K562 (cell line): Measurements from ENCODE around the gene DENND6B. TPM values are rescaled to one million over a fixed set of nuclear protein-coding genes. Genes with fewer than 3 reads are reported as not detected.

ENCODE experiments used
- ATAC-seq: fragments of 200-7000 bp; cut with Tn5 transposase; 3 replicates; pipeline ENCODE4 v1.9.1; 2020; ENCODE audit warnings: moderate library complexity
- BruUV-seq: library from RNA; stranded (reverse); fragments of 400-500 nt; replicated peaks from 2 replicates; lab custom pipeline; 2021; lab: Mats Ljungman, UMichigan
- CTCF ChIA-PET: fragments of 300-600 bp; formaldehyde crosslinking; extraction: SDS; loops from one replicate; lab custom pipeline; 2021; ENCODE audit warnings: low intra/inter-chr PET ratio; lab: Yijun Ruan, JAX
- POLR2A ChIA-PET: fragments of 300-600, 350-650 bp; sonication (Branson Sonifier 250); formaldehyde crosslinking; extraction: SDS; loops from one replicate; lab custom pipeline; 2021; ENCODE audit warnings: antibody characterized with exemption, inconsistent platforms; lab: Yijun Ruan, JAX
- DNase-seq, 4 experiments: peaks; one replicate each; pipeline versions ENCODE4 v3.0.0 to v3.0.0-alpha.2; 2011 to 2018; ENCODE audit warnings: low spot score in 3 of 4, mixed read lengths in 3 of 4; ENCODE audit errors: extremely low read depth in 1 of 4
- FAIRE-seq: peaks from 2 replicates; lab custom pipeline; 2011; peaks lifted over from hg19 to GRCh38; lab: Jason Lieb, UNC
- H2AFZ ChIP-seq: 2 replicates; pipeline ENCODE4 v1.6.0; 2011; ENCODE audit warnings: low read depth, low read length, control low read depth, inconsistent platforms
- H3K27ac ChIP-seq: fragments of 200-600 bp; 3 replicates; pipeline ENCODE4 v1.8.0; 2011; ENCODE audit warnings: low read depth, mild to moderate bottlenecking, control low read depth, inconsistent platforms, low read length, moderate library complexity, mixed read lengths; ENCODE audit errors: extremely low read depth
- H3K27me3 ChIP-seq, 2 experiments: fragments of 300-600 bp in 1 of 2; 2 replicates in 1 of 2; 3 replicates in 1 of 2; pipeline versions ENCODE4 v1.6.0 to v1.8.0; 2011; ENCODE audit warnings: inconsistent platforms in 2 of 2, low read length in 2 of 2, mild to moderate bottlenecking in 1 of 2, mixed read lengths in 1 of 2, moderate library complexity in 1 of 2; ENCODE audit not compliant: control insufficient read depth in 2 of 2, insufficient read depth in 2 of 2
- H3K36me3 ChIP-seq: fragments of 300-600 bp; 3 replicates; pipeline ENCODE4 v1.8.0; 2011; ENCODE audit warnings: mild to moderate bottlenecking, low read length, inconsistent platforms; ENCODE audit not compliant: control insufficient read depth, insufficient read depth
- H3K4me1 ChIP-seq, 2 experiments: fragments of 200-600 bp in 1 of 2; replicated peaks in 1 of 2; 2 replicates in 1 of 2; 3 replicates in 1 of 2; pipeline versions ENCODE4 v1.5.1 to v1.8.0; 2011; ENCODE audit warnings: inconsistent platforms in 2 of 2, low read length in 2 of 2, mild to moderate bottlenecking in 1 of 2, mixed read lengths in 1 of 2, moderate library complexity in 1 of 2; ENCODE audit not compliant: control insufficient read depth in 2 of 2, insufficient read depth in 2 of 2
- H3K4me2 ChIP-seq: 2 replicates; pipeline ENCODE4 v1.6.1; 2011; ENCODE audit warnings: low read length, control low read depth, inconsistent platforms, mixed read lengths; ENCODE audit not compliant: insufficient read depth
- H3K4me3 ChIP-seq: fragments of 200-600 bp; sonication (generic), shearing (Covaris generic); 2 replicates; pipeline ENCODE4 v1.5.1; 2016; ENCODE audit warnings: control low read depth, inconsistent platforms
- H3K79me2 ChIP-seq: fragments of 200-600 bp; 3 replicates; pipeline ENCODE4 v1.8.0; 2011; ENCODE audit warnings: low read length, inconsistent platforms; ENCODE audit not compliant: control insufficient read depth, insufficient read depth
- H3K9ac ChIP-seq, 2 experiments: 2 replicates each; pipeline versions ENCODE4 v1.6.0 to v1.6.1; 2011; ENCODE audit warnings: low read depth in 2 of 2, low read length in 2 of 2, control low read depth in 1 of 2, inconsistent platforms in 1 of 2, mild to moderate bottlenecking in 1 of 2, mixed read lengths in 1 of 2; ENCODE audit not compliant: insufficient read depth in 1 of 2
- H3K9me1 ChIP-seq: one replicate; pipeline ENCODE4 v1.6.0; 2011; ENCODE audit warnings: inconsistent platforms, mild to moderate bottlenecking, low read length, moderate library complexity; ENCODE audit not compliant: control insufficient read depth, insufficient read depth
- H3K9me3 ChIP-seq: replicated peaks from 2 replicates; pipeline ENCODE4 v1.5.1; 2011; ENCODE audit warnings: low read depth, low read length, inconsistent platforms; ENCODE audit not compliant: control insufficient read depth, insufficient read depth
- H4K20me1 ChIP-seq: replicated peaks from 2 replicates; pipeline ENCODE4 v1.6.1; 2011; ENCODE audit warnings: low read length, inconsistent platforms, mixed read lengths; ENCODE audit not compliant: control insufficient read depth, insufficient read depth
- MTA3 ChIP-seq: fragments of 450-650 bp; formaldehyde crosslinking; IDR thresholded peaks from 2 replicates; pipeline ENCODE4 v1.6.1; 2017; ENCODE audit warnings: mild to moderate bottlenecking, borderline replicate concordance
- PHF21A ChIP-seq: fragments of 450-650 bp; IDR thresholded peaks from 2 replicates; pipeline ENCODE4 v1.6.1; 2017; ENCODE audit warnings: low read depth, borderline replicate concordance
- POLR2G ChIP-seq: fragments of 200-400 bp; formaldehyde crosslinking; IDR thresholded peaks from 2 replicates; pipeline ENCODE4 v1.6.1; 2017; ENCODE audit warnings: low read depth, mild to moderate bottlenecking, antibody characterized with exemption, low read length, moderate library complexity
- RBM17 ChIP-seq: fragments of 200-400 bp; formaldehyde crosslinking; IDR thresholded peaks from 2 replicates; pipeline ENCODE4 v1.6.1; 2017; ENCODE audit warnings: low read depth, mild to moderate bottlenecking, low read length, borderline replicate concordance
- ZSCAN32 ChIP-seq: fragments of 450-650 bp; formaldehyde crosslinking; IDR thresholded peaks from 2 replicates; pipeline ENCODE4 v1.4.0; 2020; ENCODE audit warnings: mild to moderate bottlenecking, moderate library complexity
- WGBS: fragments of 100-300 bp; shearing (Covaris generic); methylation state at CpG from one replicate; pipeline ENCODE4 v1.1.6; 2016; ENCODE audit warnings: low coverage, mixed read lengths; ENCODE audit not compliant: insufficient coverage; ENCODE audit errors: missing lambda C conversion rate; 5-methylcytosine and 5-hydroxymethylcytosine counted together
- in situ Hi-C: fragments of 300-500 bp; cut with MboI; formaldehyde crosslinking; loops from 4 replicates; pipeline ENCODE4 v1.15.0; 2018; ENCODE audit warnings: inconsistent platforms, mixed read lengths
- intact Hi-C: fragments of 100-400 bp; cut with micrococcal nuclease; formaldehyde crosslinking; loops from 2 replicates; pipeline ENCODE4 v1.14.2; 2022
- polyA plus RNA-seq, 8 experiments: library from polyadenylated mRNA; depleted of rRNA in 4 of 8; stranded (reverse) in 5 of 8; unstranded in 3 of 8; fragments of >200 nt; fragmentation: Nextera tagmentation in 2 of 8; fragmentation: Illumina TruSeq in 1 of 8; extraction: Ambion mirVana in 2 of 8; extraction: Trizol in 1 of 8; gene quantifications; 2 replicates each; pipeline versions ENCODE4 v1.2.1 to v1.2.3, GENCODE V29; 2011 to 2014; ENCODE audit warnings: inconsistent platforms in 1 of 8, missing spikeins in 1 of 8
- total RNA-seq, 7 experiments: library from RNA; depleted of rRNA in 6 of 7; stranded (reverse); fragments of >200 nt in 6 of 7; fragmentation: Illumina TruSeq in 2 of 7; extraction: Trizol in 2 of 7; gene quantifications; 2 replicates each; pipeline versions ENCODE4 v1.2.1 to v1.2.3, GENCODE V29; 2011 to 2021; ENCODE audit warnings: low replicate concordance in 1 of 7

Gene DENND6B
- total and polyA plus RNA-seq, 9 of the 15 experiments (the other 6 are each of a cell fraction or from before 2014, with no cell fraction given) = 0.07 to 3.7 (median 1.5) TPM

GRCh38 chr22:50303848-50304527 is 22.8 kb downstream of the DENND6B start:
- H3K27me3 ChIP-seq = no peaks in the 10 kb centered on the region
- BruUV-seq = no TSS peak
- intact Hi-C loops = no loop called here
- no peaks in the 10 kb centered on the region for H3K9me1 ChIP-seq
- 68% methylated on average over 8 of the region's 11 CpGs for WGBS
- DNase-seq = peak in 3 of 4 experiments; percentile 23 to 47 (median 41)
- in situ Hi-C loops = no loop called here
- no peaks in the 10 kb centered on the region for H3K9me3 ChIP-seq
- peak; percentile 28; the same call in 2 of the 3 replicates for ATAC-seq
- no peak for FAIRE-seq
- no peaks in the 10 kb centered on the region for H3K36me3 ChIP-seq
- H3K4me3 ChIP-seq = no peak overlapping the region
- peaks cover 34 to 93% of the 10 kb centered on the region in 2 experiments for H3K4me1 ChIP-seq
- TF ChIP-seq RBM17 (no peak), MTA3 (no peak), ZSCAN32 (CRISPR knock-in tag) (no peak), POLR2G (0 out of 2 replicates have a peak, but pooled peaks have one; percentile 20), PHF21A (no peak)
- peaks cover 52% of the 10 kb centered on the region for H3K79me2 ChIP-seq
- H4K20me1 ChIP-seq = no peaks in the 10 kb centered on the region
- ChIA-PET POLR2A (interaction anchor here (0.6 to 2.5 kb wide), 3 partner anchors 10 to 48 kb away, joined by 4 to 11 read pairs (median 6); no protein-coding TSS in a partner anchor), CTCF (no interaction called here)
- H2AFZ ChIP-seq = no peak overlapping the region
- H3K27ac ChIP-seq = 0 out of 3 replicates have a peak overlapping the region, but pooled peaks have one; percentile 30
- peak overlapping the region in 1 of 2 experiments; percentile 78; a peak in 2 of 4 replicates for H3K9ac ChIP-seq
- no peak overlapping the region for H3K4me2 ChIP-seq
